HCT116 (cell line): ENCODE measurements around the gene QSOX1. TPM values are rescaled to one million over a fixed set of nuclear protein-coding genes. Genes with fewer than 3 reads are reported as not detected.

Source experiments
- ATAC-seq: fragments of 200-7000 bp; cut with Tn5 transposase; 2 replicates; pipeline ENCODE4 v1.9.1; 2020; ENCODE audit warnings: mild to moderate bottlenecking, moderate library complexity
- BruUV-seq: library from RNA; stranded (reverse); fragments of 400-500 nt; replicated peaks from 2 replicates; lab custom pipeline; 2021; lab: Mats Ljungman, UMichigan
- CTCF ChIA-PET: fragments of 300-600 bp; sonication (Branson Sonifier 250); formaldehyde crosslinking; loops from one replicate; lab custom pipeline; 2021; ENCODE audit warnings: antibody characterized with exemption; lab: Charles Lee
- POLR2A ChIA-PET: fragments of 300-600, 350-600 bp; sonication (Branson Sonifier 250); formaldehyde crosslinking; loops from one replicate; lab custom pipeline; 2021; ENCODE audit warnings: antibody characterized with exemption; lab: Charles Lee
- RAD21 ChIA-PET, 2 experiments: fragments of 300-600 bp; sonication (Branson Sonifier 250); formaldehyde crosslinking; loops; one replicate each; lab custom pipeline; 2023; ENCODE audit warnings: low total read pairs in 2 of 2; ENCODE audit not compliant: uncharacterized antibody in 2 of 2, unreplicated experiment in 2 of 2, low non-redundant PET in 1 of 2; lab: Charles Lee
- DNase-seq: peaks from one replicate; pipeline ENCODE4 v3.0.0-alpha.2; 2010; ENCODE audit warnings: low read depth, low spot score
- H2AFZ ChIP-seq: fragments of 200-600 bp; shearing (Covaris generic), sonication (generic); 2 replicates; pipeline ENCODE4 v1.6.1; 2017; ENCODE audit warnings: low read depth, mixed run types, mixed read lengths, antibody characterized with exemption, low read length; ENCODE audit not compliant: poor library complexity, severe bottlenecking
- H3K27ac ChIP-seq: 2 replicates; pipeline ENCODE4 v1.5.1; 2012; ENCODE audit warnings: low read depth, low read length
- H3K27me3 ChIP-seq: fragments of 200-600 bp; sonication (generic); 2 replicates; pipeline ENCODE4 v1.6.1; 2016; ENCODE audit warnings: mixed run types, low read length, mixed read lengths; ENCODE audit not compliant: insufficient read depth
- H3K36me3 ChIP-seq, 2 experiments: fragments of 200-500 bp in 1 of 2; fragments of 200-600 bp in 1 of 2; sonication (Bioruptor generic) in 1 of 2; sonication (generic) in 1 of 2; 2 replicates each; pipeline versions ENCODE4 v1.5.1 to v1.6.1; 2014 to 2016; ENCODE audit warnings: low read length in 2 of 2, inconsistent platforms in 1 of 2, mixed read lengths in 1 of 2, mixed run types in 1 of 2; ENCODE audit not compliant: insufficient read depth in 2 of 2, control insufficient read depth in 1 of 2
- H3K4me1 ChIP-seq, 2 experiments: fragments of 200-600 bp in 1 of 2; sonication (generic) in 1 of 2; 2 replicates each; pipeline versions ENCODE4 v1.5.1 to v1.6.1; 2012 to 2017; ENCODE audit warnings: low read length in 2 of 2, inconsistent platforms in 1 of 2, mild to moderate bottlenecking in 1 of 2, mixed read lengths in 1 of 2, mixed run types in 1 of 2, moderate library complexity in 1 of 2; ENCODE audit not compliant: insufficient read depth in 2 of 2, control insufficient read depth in 1 of 2
- H3K4me2 ChIP-seq: fragments of 200-600 bp; sonication (generic); 2 replicates; pipeline ENCODE4 v1.6.1; 2017; ENCODE audit warnings: mixed run types, low read length, mixed read lengths
- H3K4me3 ChIP-seq, 2 experiments: fragments of 200-600 bp in 1 of 2; sonication (generic) in 1 of 2; replicated peaks in 1 of 2; 2 replicates each; pipeline ENCODE4 v1.5.1; 2011 to 2016; ENCODE audit warnings: low read length in 2 of 2, control low read depth in 1 of 2, low read depth in 1 of 2, mild to moderate bottlenecking in 1 of 2, mixed read lengths in 1 of 2, mixed run types in 1 of 2
- H3K79me2 ChIP-seq: fragments of 200-600 bp; sonication (generic); 2 replicates; pipeline ENCODE4 v1.6.1; 2017; ENCODE audit warnings: mild to moderate bottlenecking, mixed run types, low read length, moderate library complexity, mixed read lengths; ENCODE audit not compliant: insufficient read depth
- H3K9ac ChIP-seq: fragments of 200-600 bp; sonication (generic); 2 replicates; pipeline ENCODE4 v1.6.1; 2016; ENCODE audit warnings: low read length, mixed read lengths
- H3K9me2 ChIP-seq: fragments of 200-600 bp; sonication (generic), shearing (Covaris generic); 2 replicates; pipeline ENCODE4 v1.6.1; 2017; ENCODE audit warnings: mixed run types, mild to moderate bottlenecking, moderate library complexity; ENCODE audit not compliant: insufficient read depth
- H3K9me3 ChIP-seq, 2 experiments: fragments of 200-500 bp in 1 of 2; fragments of 200-600 bp in 1 of 2; sonication (Bioruptor generic) in 1 of 2; sonication (generic) in 1 of 2; 2 replicates each; pipeline ENCODE4 v1.6.1; 2014 to 2017; ENCODE audit warnings: low read length in 2 of 2, mixed read lengths in 2 of 2, inconsistent platforms in 1 of 2, low read depth in 1 of 2, mild to moderate bottlenecking in 1 of 2, mixed run types in 1 of 2, moderate library complexity in 1 of 2; ENCODE audit not compliant: control insufficient read depth in 1 of 2, insufficient read depth in 1 of 2
- H4K20me1 ChIP-seq: fragments of 200-600 bp; sonication (generic), shearing (Covaris generic); 2 replicates; pipeline ENCODE4 v1.6.1; 2017; ENCODE audit warnings: mixed run types, mild to moderate bottlenecking, moderate library complexity; ENCODE audit not compliant: insufficient read depth
- CBX3 ChIP-seq: IDR thresholded peaks from 2 replicates; pipeline ENCODE4 v1.6.1; 2012; ENCODE audit warnings: low read depth
- EGR1 ChIP-seq: IDR thresholded peaks from 2 replicates; pipeline ENCODE4 v1.6.1; 2012; ENCODE audit warnings: low read depth
- EZH2 ChIP-seq: fragments of 200-600 bp; sonication (generic); IDR thresholded peaks from 2 replicates; pipeline ENCODE4 v1.6.1; 2017; ENCODE audit warnings: antibody characterized with exemption, mixed run types
- EZH2phosphoT487 ChIP-seq: fragments of 200-600 bp; IDR thresholded peaks from 2 replicates; pipeline ENCODE4 v1.6.1; 2018; ENCODE audit warnings: antibody characterized with exemption, borderline replicate concordance
- FOSL1 ChIP-seq: IDR thresholded peaks from 2 replicates; pipeline ENCODE4 v1.6.1; 2012; ENCODE audit warnings: low read depth
- JUND ChIP-seq: IDR thresholded peaks from 2 replicates; pipeline ENCODE4 v1.6.1; 2012
- POLR2A ChIP-seq: IDR thresholded peaks from 2 replicates; pipeline ENCODE4 v1.7.0; 2011; ENCODE audit warnings: borderline replicate concordance; ENCODE audit not compliant: insufficient read depth, insufficient read length; ENCODE audit errors: extremely low read depth
- RAD21 ChIP-seq: IDR thresholded peaks from 2 replicates; pipeline ENCODE4 v1.6.1; 2012; ENCODE audit warnings: low read depth, mild to moderate bottlenecking
- SIN3A ChIP-seq: IDR thresholded peaks from 2 replicates; pipeline ENCODE4 v1.6.1; 2012; ENCODE audit warnings: low read depth
- SP1 ChIP-seq: IDR thresholded peaks from 2 replicates; pipeline ENCODE4 v1.6.1; 2012; ENCODE audit warnings: low read depth
- SRF ChIP-seq: IDR thresholded peaks from 2 replicates; pipeline ENCODE4 v1.6.1; 2012; ENCODE audit warnings: low read depth
- ZNF274 ChIP-seq: fragments of 200-500 bp; sonication (Bioruptor generic); IDR thresholded peaks from 2 replicates; pipeline ENCODE4 v1.6.1; 2014; ENCODE audit warnings: mild to moderate bottlenecking, low read depth, low read length, inconsistent platforms
- intact Hi-C: fragments of 100-400 bp; cut with micrococcal nuclease; formaldehyde crosslinking; loops from 2 replicates; pipeline ENCODE4 v1.10.0; 2022
- total RNA-seq: library from RNA; stranded (reverse); gene quantifications from one replicate; pipeline ENCODE4 v1.2.1, GENCODE V29; 2021; ENCODE audit not compliant: unreplicated experiment
- TF ChIP-seq, protein P1 (sequence below): IDR thresholded peaks from 2 replicates; pipeline ENCODE4 v1.6.1; 2012; ENCODE audit warnings: low read depth
- TF ChIP-seq, protein P2 (sequence below): IDR thresholded peaks from 2 replicates; pipeline ENCODE4 v1.6.1; 2012
- TF ChIP-seq, protein P3 (sequence below): IDR thresholded peaks from 2 replicates; pipeline ENCODE4 v1.6.1; 2011; ENCODE audit warnings: mild to moderate bottlenecking, low read length, moderate library complexity; ENCODE audit not compliant: insufficient replicate concordance; ENCODE audit errors: extremely low read depth

QSOX1 gene
- total RNA-seq, 1 experiment from 2014 or later: 89.2 TPM

DNA sequence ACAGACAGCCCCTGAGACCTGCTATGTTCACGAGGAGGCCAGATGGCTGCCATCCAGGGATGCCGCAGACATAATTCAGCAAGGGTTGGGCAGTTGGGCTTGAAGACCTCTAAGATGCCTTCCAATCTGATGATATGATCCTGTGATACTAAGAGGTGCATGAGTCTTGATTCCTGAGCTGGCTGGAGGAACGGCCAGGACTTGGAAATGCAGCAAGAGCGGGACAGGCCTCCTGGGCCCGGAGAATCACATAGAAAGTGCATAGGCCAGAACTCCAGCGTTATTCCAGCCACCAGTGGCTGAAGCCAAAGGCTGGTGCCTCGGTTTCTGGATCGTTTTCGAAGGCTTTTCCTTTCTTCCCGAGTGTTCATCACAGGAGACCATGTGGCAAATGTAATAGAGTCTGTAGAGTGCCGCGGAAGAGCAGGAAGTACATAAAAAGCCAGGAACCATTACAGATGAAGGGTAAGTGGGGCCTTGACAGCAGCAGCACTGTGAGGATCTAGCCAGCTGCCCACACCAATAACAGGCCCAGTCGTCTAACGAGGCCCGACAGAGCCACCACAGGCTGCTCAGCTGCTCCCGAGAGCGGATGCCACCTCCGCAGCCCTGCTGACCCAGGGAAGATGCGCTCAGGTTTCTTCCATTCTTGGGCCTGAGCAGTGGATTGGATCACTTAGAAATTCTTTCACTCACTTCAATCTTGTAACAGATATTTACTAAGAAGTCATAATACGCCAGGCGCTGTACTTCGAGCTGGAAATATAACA is 61.4 kb downstream of the QSOX1 start:
- ChIA-PET RAD21 (no interaction called here), POLR2A (no interaction called here), CTCF (no interaction called here)
- H3K79me2 ChIP-seq: no peaks in the 10 kb centered on the region
- no peak overlapping the region for H3K4me3 ChIP-seq
- DNase-seq: no peak
- peaks cover 0 to 8% of the 10 kb centered on the region in 2 experiments; a peak in 1 of 4 replicates for H3K4me1 ChIP-seq
- H3K9me3 ChIP-seq: no peaks in the 10 kb centered on the region
- no peaks in the 10 kb centered on the region for H4K20me1 ChIP-seq
- H3K27me3 ChIP-seq: no peaks in the 10 kb centered on the region
- intact Hi-C loops: no loop called here
- TF ChIP-seq EGR1: no peak
- TF ChIP-seq FOSL1: no peak
- no peak for TF ChIP-seq EZH2phosphoT487
- no peak for TF ChIP-seq ZNF274
- TF ChIP-seq CBX3: no peak
- H2AFZ ChIP-seq: no peak overlapping the region
- H3K27ac ChIP-seq: no peak overlapping the region
- no peaks in the 10 kb centered on the region for H3K36me3 ChIP-seq
- no TSS peak for BruUV-seq
- no peak overlapping the region for H3K4me2 ChIP-seq
- no peak for ATAC-seq
- no peaks in the 10 kb centered on the region for H3K9me2 ChIP-seq
- no peak overlapping the region for H3K9ac ChIP-seq

GRCh38 chr1:180217006-180217405 is 62.3 kb downstream of the QSOX1 start:
- Histone ChIP-seq H3K9ac (no peak overlapping the region), H3K9me2 (no peaks in the 10 kb centered on the region), H3K4me3 (no peak overlapping the region), H2AFZ (no peak overlapping the region), H3K36me3 (no peaks in the 10 kb centered on the region), H3K27ac (no peak overlapping the region), H3K27me3 (no peaks in the 10 kb centered on the region), H3K79me2 (no peaks in the 10 kb centered on the region), H3K4me1 (peaks cover 0 to 8% of the 10 kb centered on the region in 2 experiments; a peak in 1 of 4 replicates), H3K4me2 (no peak overlapping the region), H4K20me1 (no peaks in the 10 kb centered on the region), H3K9me3 (no peaks in the 10 kb centered on the region)
- intact Hi-C loops: no loop called here
- ChIA-PET RAD21 (no interaction called here), CTCF (no interaction called here), POLR2A (no interaction called here)
- DNase-seq (no peak), ATAC-seq (no peak)
- BruUV-seq: no TSS peak
- no peak for TF ChIP-seq JUND
- no peak for TF ChIP-seq SRF
- no peak for TF ChIP-seq SP1
- TF ChIP-seq POLR2A: no peak
- TF ChIP-seq SIN3A: no peak
- no peak for TF ChIP-seq ZNF274
- no peak for TF ChIP-seq CBX3
- TF ChIP-seq, protein P1, sequence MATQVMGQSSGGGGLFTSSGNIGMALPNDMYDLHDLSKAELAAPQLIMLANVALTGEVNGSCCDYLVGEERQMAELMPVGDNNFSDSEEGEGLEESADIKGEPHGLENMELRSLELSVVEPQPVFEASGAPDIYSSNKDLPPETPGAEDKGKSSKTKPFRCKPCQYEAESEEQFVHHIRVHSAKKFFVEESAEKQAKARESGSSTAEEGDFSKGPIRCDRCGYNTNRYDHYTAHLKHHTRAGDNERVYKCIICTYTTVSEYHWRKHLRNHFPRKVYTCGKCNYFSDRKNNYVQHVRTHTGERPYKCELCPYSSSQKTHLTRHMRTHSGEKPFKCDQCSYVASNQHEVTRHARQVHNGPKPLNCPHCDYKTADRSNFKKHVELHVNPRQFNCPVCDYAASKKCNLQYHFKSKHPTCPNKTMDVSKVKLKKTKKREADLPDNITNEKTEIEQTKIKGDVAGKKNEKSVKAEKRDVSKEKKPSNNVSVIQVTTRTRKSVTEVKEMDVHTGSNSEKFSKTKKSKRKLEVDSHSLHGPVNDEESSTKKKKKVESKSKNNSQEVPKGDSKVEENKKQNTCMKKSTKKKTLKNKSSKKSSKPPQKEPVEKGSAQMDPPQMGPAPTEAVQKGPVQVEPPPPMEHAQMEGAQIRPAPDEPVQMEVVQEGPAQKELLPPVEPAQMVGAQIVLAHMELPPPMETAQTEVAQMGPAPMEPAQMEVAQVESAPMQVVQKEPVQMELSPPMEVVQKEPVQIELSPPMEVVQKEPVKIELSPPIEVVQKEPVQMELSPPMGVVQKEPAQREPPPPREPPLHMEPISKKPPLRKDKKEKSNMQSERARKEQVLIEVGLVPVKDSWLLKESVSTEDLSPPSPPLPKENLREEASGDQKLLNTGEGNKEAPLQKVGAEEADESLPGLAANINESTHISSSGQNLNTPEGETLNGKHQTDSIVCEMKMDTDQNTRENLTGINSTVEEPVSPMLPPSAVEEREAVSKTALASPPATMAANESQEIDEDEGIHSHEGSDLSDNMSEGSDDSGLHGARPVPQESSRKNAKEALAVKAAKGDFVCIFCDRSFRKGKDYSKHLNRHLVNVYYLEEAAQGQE: no peak
- TF ChIP-seq, protein P2, sequence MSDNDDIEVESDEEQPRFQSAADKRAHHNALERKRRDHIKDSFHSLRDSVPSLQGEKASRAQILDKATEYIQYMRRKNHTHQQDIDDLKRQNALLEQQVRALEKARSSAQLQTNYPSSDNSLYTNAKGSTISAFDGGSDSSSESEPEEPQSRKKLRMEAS: no peak
- TF ChIP-seq, protein P3, sequence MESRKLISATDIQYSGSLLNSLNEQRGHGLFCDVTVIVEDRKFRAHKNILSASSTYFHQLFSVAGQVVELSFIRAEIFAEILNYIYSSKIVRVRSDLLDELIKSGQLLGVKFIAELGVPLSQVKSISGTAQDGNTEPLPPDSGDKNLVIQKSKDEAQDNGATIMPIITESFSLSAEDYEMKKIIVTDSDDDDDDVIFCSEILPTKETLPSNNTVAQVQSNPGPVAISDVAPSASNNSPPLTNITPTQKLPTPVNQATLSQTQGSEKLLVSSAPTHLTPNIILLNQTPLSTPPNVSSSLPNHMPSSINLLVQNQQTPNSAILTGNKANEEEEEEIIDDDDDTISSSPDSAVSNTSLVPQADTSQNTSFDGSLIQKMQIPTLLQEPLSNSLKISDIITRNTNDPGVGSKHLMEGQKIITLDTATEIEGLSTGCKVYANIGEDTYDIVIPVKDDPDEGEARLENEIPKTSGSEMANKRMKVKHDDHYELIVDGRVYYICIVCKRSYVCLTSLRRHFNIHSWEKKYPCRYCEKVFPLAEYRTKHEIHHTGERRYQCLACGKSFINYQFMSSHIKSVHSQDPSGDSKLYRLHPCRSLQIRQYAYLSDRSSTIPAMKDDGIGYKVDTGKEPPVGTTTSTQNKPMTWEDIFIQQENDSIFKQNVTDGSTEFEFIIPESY: no peak
- no peak for TF ChIP-seq EZH2
- TF ChIP-seq RAD21: no peak
